Measurements from ENCODE around the gene DRAM2. TPM values are rescaled to one million over a fixed set of nuclear protein-coding genes. Genes with fewer than 3 reads are reported as not detected.

Gene DRAM2
- total and polyA plus RNA-seq, 2 donors (not counting 3 experiments of a cell fraction or from before 2014, with no cell fraction given), result 21.7 to 55.9 TPM

GRCh38 chr1:111101854-111102642 lies 37.8 kb downstream of the DRAM2 start:
- no peak overlapping the region for H3K4me2 ChIP-seq (ENCODE audit: insufficient read depth, low read length)
- no peaks in the 10 kb centered on the region for H3K79me2 ChIP-seq (ENCODE audit: control insufficient read depth, insufficient read depth, low read length)
- no peaks in the 10 kb centered on the region for H3K9me3 ChIP-seq (replicated peaks; ENCODE audit: control insufficient read depth, insufficient read depth, low read length)
- H3K27ac ChIP-seq (ENCODE audit: insufficient read depth, low read depth, low read length), result no peak overlapping the region
- H3K4me3 ChIP-seq (replicated peaks in 1 of 3; ENCODE audit: insufficient read depth in 1 of 3, low read depth in 1 of 3, low read length in 3 of 3), result no peak overlapping the region
- no peak overlapping the region for H2AFZ ChIP-seq (ENCODE audit: low read depth, low read length)
- POLR2A ChIA-PET, result no interaction called here
- BruUV-seq (replicated peaks), result no TSS peak
- H3K27me3 ChIP-seq (ENCODE audit: control insufficient read depth in 2 of 2, insufficient read depth in 2 of 2, low read length in 2 of 2), result no peaks in the 10 kb centered on the region
- intact Hi-C loops (cut with micrococcal nuclease) (no loop called here), dilution Hi-C loops (cut with MboI; ENCODE audit: extremely low pct_ligation_motif_present, low sequenced_read_pairs) (no loop called here)
- TF ChIP-seq JUN (IDR thresholded peaks at IDR 0.05; ENCODE audit: borderline replicate concordance, insufficient read depth, insufficient read length, low read depth) (no peak), EZH2 (IDR thresholded peaks at IDR 0.05; ENCODE audit: borderline replicate concordance, low read depth, low read length, severe bottlenecking) (no peak), MYC (IDR thresholded peaks at IDR 0.05; ENCODE audit: low read depth, low read length) (no peak)
- no peaks in the 10 kb centered on the region for H3K36me3 ChIP-seq (ENCODE audit: control insufficient read depth in 2 of 2, extremely low read depth in 1 of 2, insufficient read depth in 2 of 2, low read length in 2 of 2)
- FAIRE-seq, result no peak
- H3K9me1 ChIP-seq (replicated peaks; ENCODE audit: control insufficient read depth, extremely low read depth, insufficient read depth, low read length), result no peaks in the 10 kb centered on the region
- no peaks in the 10 kb centered on the region for H3K4me1 ChIP-seq (ENCODE audit: control insufficient read depth, extremely low read depth, insufficient read depth, low read length)
- H3K9ac ChIP-seq (replicated peaks; ENCODE audit: extremely low read depth, insufficient read depth, low read length), result no peak overlapping the region
- CTCF ChIA-PET, result no interaction called here
- DNase-seq (ENCODE audit: low read depth, low spot score), result no peak
- H4K20me1 ChIP-seq (replicated peaks; ENCODE audit: control insufficient read depth, extremely low read depth, insufficient read depth, low read length), result no peaks in the 10 kb centered on the region

- FAIRE-seq (no peak), DNase-seq (ENCODE audit: low read depth, low spot score) (peak; percentile 6)
- intact Hi-C loops (cut with micrococcal nuclease) (no loop called here), dilution Hi-C loops (cut with MboI; ENCODE audit: extremely low pct_ligation_motif_present, low sequenced_read_pairs) (no loop called here)
- ChIA-PET POLR2A (no interaction called here), CTCF (no interaction called here)
- Histone ChIP-seq H3K9ac (replicated peaks; ENCODE audit: extremely low read depth, insufficient read depth, low read length) (no peak overlapping the region), H4K20me1 (replicated peaks; ENCODE audit: control insufficient read depth, extremely low read depth, insufficient read depth, low read length) (no peaks in the 10 kb centered on the region), H3K4me2 (ENCODE audit: insufficient read depth, low read length) (no peak overlapping the region), H3K4me1 (ENCODE audit: control insufficient read depth, extremely low read depth, insufficient read depth, low read length) (no peaks in the 10 kb centered on the region), H3K9me3 (replicated peaks; ENCODE audit: control insufficient read depth, insufficient read depth, low read length) (no peaks in the 10 kb centered on the region), H3K4me3 (replicated peaks in 1 of 3; ENCODE audit: insufficient read depth in 1 of 3, low read depth in 1 of 3, low read length in 3 of 3) (no peak overlapping the region), H3K27me3 (ENCODE audit: control insufficient read depth in 2 of 2, insufficient read depth in 2 of 2, low read length in 2 of 2) (no peaks in the 10 kb centered on the region), H3K27ac (ENCODE audit: insufficient read depth, low read depth, low read length) (no peak overlapping the region), H3K36me3 (ENCODE audit: control insufficient read depth in 2 of 2, extremely low read depth in 1 of 2, insufficient read depth in 2 of 2, low read length in 2 of 2) (no peaks in the 10 kb centered on the region), H2AFZ (ENCODE audit: low read depth, low read length) (no peak overlapping the region), H3K9me1 (replicated peaks; ENCODE audit: control insufficient read depth, extremely low read depth, insufficient read depth, low read length) (no peaks in the 10 kb centered on the region), H3K79me2 (ENCODE audit: control insufficient read depth, insufficient read depth, low read length) (no peaks in the 10 kb centered on the region)
- no TSS peak for BruUV-seq (replicated peaks)
- TF ChIP-seq GATA2 (IDR thresholded peaks at IDR 0.05; ENCODE audit: insufficient read depth, insufficient read length, low read depth, low read length) (no peak), JUN (IDR thresholded peaks at IDR 0.05; ENCODE audit: borderline replicate concordance, insufficient read depth, insufficient read length, low read depth) (no peak), MYC (IDR thresholded peaks at IDR 0.05; ENCODE audit: low read depth, low read length) (no peak), FOS (IDR thresholded peaks at IDR 0.05; ENCODE audit: borderline replicate concordance, insufficient read depth, low read length) (no peak), POLR2A (IDR thresholded peaks at IDR 0.05; ENCODE audit: low read depth, low read length) (no peak), POLR2AphosphoS5 (IDR thresholded peaks at IDR 0.05; ENCODE audit: insufficient read depth, low read depth, low read length) (no peak), MAX (IDR thresholded peaks at IDR 0.05; ENCODE audit: insufficient read depth, insufficient read length) (no peak), CTCF (IDR thresholded peaks at IDR 0.05; ENCODE audit: extremely low read depth in 1 of 2, insufficient read depth in 1 of 2, low read depth in 1 of 2, low read length in 2 of 2) (no peak), EZH2 (IDR thresholded peaks at IDR 0.05; ENCODE audit: borderline replicate concordance, low read depth, low read length, severe bottlenecking) (no peak)
Measured at GRCh38 chr1:111099289-111099688, 40.6 kb downstream of the DRAM2 start.
